ENCODE results near the gene HOXB5.

- TF ChIP-seq, protein P1, sequence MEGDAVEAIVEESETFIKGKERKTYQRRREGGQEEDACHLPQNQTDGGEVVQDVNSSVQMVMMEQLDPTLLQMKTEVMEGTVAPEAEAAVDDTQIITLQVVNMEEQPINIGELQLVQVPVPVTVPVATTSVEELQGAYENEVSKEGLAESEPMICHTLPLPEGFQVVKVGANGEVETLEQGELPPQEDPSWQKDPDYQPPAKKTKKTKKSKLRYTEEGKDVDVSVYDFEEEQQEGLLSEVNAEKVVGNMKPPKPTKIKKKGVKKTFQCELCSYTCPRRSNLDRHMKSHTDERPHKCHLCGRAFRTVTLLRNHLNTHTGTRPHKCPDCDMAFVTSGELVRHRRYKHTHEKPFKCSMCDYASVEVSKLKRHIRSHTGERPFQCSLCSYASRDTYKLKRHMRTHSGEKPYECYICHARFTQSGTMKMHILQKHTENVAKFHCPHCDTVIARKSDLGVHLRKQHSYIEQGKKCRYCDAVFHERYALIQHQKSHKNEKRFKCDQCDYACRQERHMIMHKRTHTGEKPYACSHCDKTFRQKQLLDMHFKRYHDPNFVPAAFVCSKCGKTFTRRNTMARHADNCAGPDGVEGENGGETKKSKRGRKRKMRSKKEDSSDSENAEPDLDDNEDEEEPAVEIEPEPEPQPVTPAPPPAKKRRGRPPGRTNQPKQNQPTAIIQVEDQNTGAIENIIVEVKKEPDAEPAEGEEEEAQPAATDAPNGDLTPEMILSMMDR (conservative IDR thresholded peaks at IDR 0.05 in 1 of 2, IDR thresholded peaks at IDR 0.05 in 1 of 2; ENCODE audit: extremely low read depth in 1 of 2, insufficient read depth in 1 of 2, low read depth in 1 of 2, low read length in 2 of 2): no peak
- TF ChIP-seq EZH2 (IDR thresholded peaks at IDR 0.05; ENCODE audit: borderline replicate concordance, low read length): no peak
These were observed 1.9 kb upstream of the HOXB5 start for GRCh38 chr17:48595278-48595999.
